SK-N-SH (cell line): Measurements from ENCODE around the gene ZNF474. TPM values are rescaled to one million over a fixed set of nuclear protein-coding genes. Genes with fewer than 3 reads are reported as not detected.

Source experiments
- CTCF ChIA-PET: fragments of 300-600, 350-600 bp; formaldehyde crosslinking; extraction: SDS; loops from one replicate; lab custom pipeline; 2021; lab: Yijun Ruan, JAX
- POLR2A ChIA-PET: fragments of 350-600 bp; sonication (Branson Sonifier 250); formaldehyde crosslinking; extraction: SDS; loops from one replicate; lab custom pipeline; 2020; ENCODE audit warnings: antibody characterized with exemption, inconsistent platforms; lab: Yijun Ruan, JAX
- DNase-seq: peaks from one replicate; pipeline ENCODE4 v3.0.0; 2012
- H2AFZ ChIP-seq: fragments of 200-600 bp; sonication (generic); 2 replicates; pipeline ENCODE4 v1.8.1; 2016; ENCODE audit warnings: antibody characterized with exemption, mild to moderate bottlenecking, low read depth
- H3F3A ChIP-seq: fragments of 200-600 bp; sonication (generic); replicated peaks from 2 replicates; pipeline ENCODE3; 2016; ENCODE audit warnings: antibody characterized with exemption, mild to moderate bottlenecking; ENCODE audit not compliant: insufficient read depth
- H3K27ac ChIP-seq, 2 experiments: fragments of 200-500 bp in 1 of 2; fragments of 200-600 bp in 1 of 2; sonication (Bioruptor generic) in 1 of 2; sonication (generic), shearing (Covaris generic) in 1 of 2; 2 replicates each; pipeline versions ENCODE4 v1.5.1 to v1.6.1; 2014 to 2016; ENCODE audit warnings: low read depth in 2 of 2, inconsistent platforms in 1 of 2, low read length in 1 of 2, mild to moderate bottlenecking in 1 of 2, mixed read lengths in 1 of 2
- H3K27me3 ChIP-seq: fragments of 200-600 bp; sonication (generic), shearing (Covaris generic); 2 replicates; pipeline ENCODE4 v1.6.1; 2016; ENCODE audit warnings: mixed run types; ENCODE audit not compliant: insufficient read depth
- H3K36me3 ChIP-seq, 2 experiments: fragments of 200-500 bp in 1 of 2; fragments of 200-600 bp in 1 of 2; sonication (Bioruptor generic) in 1 of 2; sonication (generic) in 1 of 2; replicated peaks in 1 of 2; 2 replicates each; pipeline versions ENCODE3 to v1.5.1; 2014 to 2016; ENCODE audit warnings: low read length in 1 of 2, mild to moderate bottlenecking in 1 of 2; ENCODE audit not compliant: insufficient read depth in 2 of 2, control insufficient read depth in 1 of 2
- H3K4me1 ChIP-seq, 2 experiments: fragments of 200-500 bp in 1 of 2; fragments of 200-600 bp in 1 of 2; sonication (Bioruptor generic) in 1 of 2; sonication (generic), shearing (Covaris generic) in 1 of 2; 2 replicates each; pipeline versions ENCODE4 v1.5.1 to v1.6.1; 2014 to 2016; ENCODE audit warnings: low read depth in 1 of 2, low read length in 1 of 2, mixed run types in 1 of 2; ENCODE audit not compliant: insufficient read depth in 2 of 2, control insufficient read depth in 1 of 2
- H3K4me2 ChIP-seq: fragments of 200-600 bp; sonication (generic), shearing (Covaris generic); 2 replicates; pipeline ENCODE4 v1.6.1; 2017; ENCODE audit warnings: mixed run types
- H3K4me3 ChIP-seq, 2 experiments: fragments of 200-500 bp in 1 of 2; fragments of 200-600 bp in 1 of 2; sonication (Bioruptor generic) in 1 of 2; sonication (generic), shearing (Covaris generic) in 1 of 2; 2 replicates each; pipeline versions ENCODE4 v1.5.1 to v1.8.1; 2014 to 2016; ENCODE audit warnings: low read depth in 2 of 2, inconsistent platforms in 1 of 2, low read length in 1 of 2, mild to moderate bottlenecking in 1 of 2, mixed read lengths in 1 of 2, moderate library complexity in 1 of 2
- H3K79me2 ChIP-seq: fragments of 200-600 bp; sonication (generic); 2 replicates; pipeline ENCODE4 v1.8.1; 2017; ENCODE audit warnings: mild to moderate bottlenecking; ENCODE audit not compliant: insufficient read depth
- H3K9ac ChIP-seq: fragments of 200-600 bp; sonication (generic); 2 replicates; pipeline ENCODE4 v1.6.1; 2017; ENCODE audit warnings: mixed run types
- H3K9me2 ChIP-seq: fragments of 200-600 bp; sonication (generic); 2 replicates; pipeline ENCODE4 v1.6.1; 2017; ENCODE audit warnings: mixed run types
- H3K9me3 ChIP-seq: fragments of 200-600 bp; sonication (generic); 2 replicates; pipeline ENCODE4 v1.6.1; 2017; ENCODE audit warnings: mixed run types, mild to moderate bottlenecking, moderate library complexity
- H4K20me1 ChIP-seq: fragments of 200-600 bp; sonication (generic); 2 replicates; pipeline ENCODE4 v1.6.1; 2017; ENCODE audit warnings: mild to moderate bottlenecking, mixed run types; ENCODE audit not compliant: insufficient read depth
- EZH2phosphoT487 ChIP-seq: fragments of 200-600 bp; sonication (generic); IDR thresholded peaks from 2 replicates; pipeline ENCODE4 v1.6.1; 2017; ENCODE audit warnings: low read depth, mixed run types, mild to moderate bottlenecking, antibody characterized with exemption, moderate library complexity, borderline replicate concordance
- FOXM1 ChIP-seq: IDR thresholded peaks from 2 replicates; pipeline ENCODE4 v1.4.0; 2012; ENCODE audit warnings: low read depth, mild to moderate bottlenecking
- GABPA ChIP-seq: IDR thresholded peaks from 2 replicates; pipeline ENCODE4 v1.4.0; 2012; ENCODE audit warnings: low read depth, mild to moderate bottlenecking
- GATA2 ChIP-seq: sonication (generic); formaldehyde crosslinking; IDR thresholded peaks from 2 replicates; pipeline ENCODE4 v1.5.0; 2020; ENCODE audit warnings: mild to moderate bottlenecking, missing genetic modification reagents
- MAX ChIP-seq: IDR thresholded peaks from 2 replicates; pipeline ENCODE4 v1.4.0; 2012; ENCODE audit warnings: low read depth
- NFIC ChIP-seq: IDR thresholded peaks from 2 replicates; pipeline ENCODE4 v1.4.0; 2012; ENCODE audit warnings: borderline replicate concordance
- NRF1 ChIP-seq: IDR thresholded peaks from 2 replicates; pipeline ENCODE4 v1.6.1; 2012; ENCODE audit warnings: low read depth, mild to moderate bottlenecking, low read length
- PBX3 ChIP-seq: IDR thresholded peaks from 2 replicates; pipeline ENCODE4; 2012
- RCOR1 ChIP-seq: fragments of 150-350 bp; IDR thresholded peaks from 2 replicates; pipeline ENCODE4 v1.6.1; 2017; ENCODE audit warnings: antibody characterized with exemption, low read length
- REST ChIP-seq: IDR thresholded peaks from 2 replicates; pipeline ENCODE4 v1.6.1; 2012; ENCODE audit warnings: mild to moderate bottlenecking, low read depth, low read length, moderate library complexity
- RFX5 ChIP-seq: IDR thresholded peaks from 2 replicates; pipeline ENCODE4 v1.6.1; 2012; ENCODE audit warnings: mild to moderate bottlenecking, improper control_type of control experiment, low read length
- RXRA ChIP-seq: IDR thresholded peaks from 2 replicates; pipeline ENCODE4 v1.4.0; 2012; ENCODE audit warnings: low read depth, mild to moderate bottlenecking, borderline replicate concordance
- TAF1 ChIP-seq: IDR thresholded peaks from 2 replicates; pipeline ENCODE4 v1.6.1; 2012; ENCODE audit warnings: low read depth, mild to moderate bottlenecking, low read length, moderate library complexity, borderline replicate concordance
- USF2 ChIP-seq: fragments of 150-350 bp; IDR thresholded peaks from 2 replicates; pipeline ENCODE4 v1.6.1; 2017; ENCODE audit warnings: antibody characterized with exemption, low read length, low read depth, borderline replicate concordance
- WGBS: methylation state at CpG from one replicate; pipeline ENCODE4 v1.1.6; 2017; ENCODE audit warnings: low lambda C conversion rate; 5-methylcytosine and 5-hydroxymethylcytosine counted together
- polyA plus RNA-seq, 3 experiments: library from polyadenylated mRNA; depleted of rRNA; stranded (reverse); fragments of >200 nt; gene quantifications; 2 replicates each; pipeline ENCODE4 v1.2.3, GENCODE V29; 2012

ZNF474 gene
- polyA plus RNA-seq, 1 of the 3 experiments (the other 2 are of a cell fraction): 0.08 TPM

GRCh38 chr5:122169350-122170103 is 40.2 kb downstream of the ZNF474 start:
- no peak overlapping the region for H2AFZ ChIP-seq
- no peaks in the 10 kb centered on the region for H4K20me1 ChIP-seq
- H3K27me3 ChIP-seq: no peaks in the 10 kb centered on the region
- TF ChIP-seq RCOR1 (no peak), EZH2phosphoT487 (no peak), GATA2 (CRISPR knock-in tag) (no peak), RXRA (no peak), FOXM1 (no peak), NRF1 (no peak), REST (no peak), MAX (no peak), RFX5 (no peak), NFIC (no peak), GABPA (no peak), USF2 (no peak), TAF1 (no peak), PBX3 (no peak)
- H3K9me3 ChIP-seq: no peaks in the 10 kb centered on the region
- ChIA-PET CTCF (interaction anchor here (1.5 kb wide), 1 partner anchor 13 kb away, joined by 5 read pairs; no protein-coding TSS in a partner anchor), POLR2A (no interaction called here)
- H3K9me2 ChIP-seq: no peaks in the 10 kb centered on the region
- no peak overlapping the region for H3K4me2 ChIP-seq
- no peak overlapping the region for H3K27ac ChIP-seq
- no peak for DNase-seq
- 96% methylated on average over 4 of the region's 4 CpGs for WGBS
- H3F3A ChIP-seq: peaks cover 7% of the 10 kb centered on the region
- H3K36me3 ChIP-seq: no peaks in the 10 kb centered on the region
- no peak overlapping the region for H3K4me3 ChIP-seq
- no peaks in the 10 kb centered on the region for H3K79me2 ChIP-seq
- no peak overlapping the region for H3K9ac ChIP-seq
- peaks cover 12 to 33% of the 10 kb centered on the region in 2 experiments for H3K4me1 ChIP-seq
